HG02943 (cell line): ENCODE data around the gene FECH.

Source experiments
- ATAC-seq: cut with Tn5 transposase; IDR thresholded peaks from one replicate; pipeline ENCODE4 v1.9.1; 2021; ENCODE audit warnings: mild to moderate bottlenecking, low read depth, moderate library complexity; ENCODE audit not compliant: unreplicated experiment

FECH gene

DNA sequence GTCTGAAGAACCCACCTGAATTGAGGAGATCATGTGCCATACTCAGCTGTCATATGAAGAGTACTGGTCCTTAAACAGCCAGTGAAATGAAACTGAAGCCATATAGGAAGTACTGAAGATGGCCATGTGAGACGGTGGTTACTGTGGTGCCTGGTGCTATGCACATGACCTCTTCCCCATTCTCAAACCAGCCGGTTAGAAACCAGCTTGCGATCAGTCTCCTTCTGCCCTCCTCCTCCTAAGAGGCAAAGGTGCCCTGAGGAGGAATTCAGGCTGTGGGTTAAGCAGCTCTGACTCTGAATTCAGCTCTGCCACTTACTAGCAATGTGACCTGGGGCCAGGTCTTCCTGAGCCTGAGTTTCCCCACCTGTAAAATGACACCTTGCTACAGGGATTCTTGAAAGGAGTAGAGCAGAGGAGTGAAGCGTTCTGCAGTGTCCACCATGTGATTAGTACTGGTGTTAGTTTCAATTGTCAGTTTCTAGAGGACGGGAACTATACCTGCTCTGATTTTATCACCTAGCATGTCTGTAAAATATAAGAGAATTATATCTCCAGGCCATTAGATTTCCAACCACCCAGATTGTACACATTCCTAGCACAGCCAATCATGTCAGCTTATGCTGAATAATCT, 5.1 kb downstream of the FECH start:
- ATAC-seq: peak; percentile 93

DNA sequence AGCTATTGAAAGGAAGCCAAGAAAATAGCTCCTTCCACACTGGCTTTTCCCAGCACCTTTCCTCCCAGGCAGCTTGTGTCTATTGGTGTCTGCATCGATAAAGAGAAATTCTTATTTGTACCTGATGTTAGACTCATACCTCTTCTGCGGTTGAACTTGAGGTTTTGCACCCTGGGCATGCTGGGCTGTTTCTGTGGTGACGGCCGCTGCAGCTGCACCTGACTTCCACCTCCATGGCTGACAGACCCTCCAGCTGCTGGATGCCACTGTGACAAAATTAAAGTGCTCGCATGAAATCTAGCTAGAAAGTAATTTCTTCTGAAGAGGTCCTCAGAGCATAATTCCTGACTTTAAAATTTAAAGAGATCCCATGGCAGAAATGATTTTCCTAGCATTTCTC, 6.6 kb downstream of the FECH start:
- no peak for ATAC-seq

DNA sequence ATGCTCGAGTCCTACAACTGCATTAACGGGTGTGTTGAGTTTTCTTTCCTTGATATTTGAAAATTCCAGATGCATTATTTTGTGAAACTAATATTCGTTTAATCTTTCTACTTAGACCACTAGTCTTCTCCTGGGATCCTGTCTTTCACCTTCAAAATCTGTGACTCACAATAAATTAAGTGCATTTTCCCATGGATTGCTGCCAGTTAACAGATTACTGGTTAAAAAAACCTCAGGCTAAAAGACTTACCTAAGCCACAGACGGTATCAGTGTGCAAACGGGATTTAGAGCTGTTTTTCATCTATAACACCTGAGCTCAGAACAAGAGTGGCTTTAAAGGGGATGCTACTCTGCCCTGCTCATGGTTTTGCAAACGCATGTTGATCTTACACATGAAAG, 10.2 kb downstream of the FECH start:
- no peak for ATAC-seq

DNA sequence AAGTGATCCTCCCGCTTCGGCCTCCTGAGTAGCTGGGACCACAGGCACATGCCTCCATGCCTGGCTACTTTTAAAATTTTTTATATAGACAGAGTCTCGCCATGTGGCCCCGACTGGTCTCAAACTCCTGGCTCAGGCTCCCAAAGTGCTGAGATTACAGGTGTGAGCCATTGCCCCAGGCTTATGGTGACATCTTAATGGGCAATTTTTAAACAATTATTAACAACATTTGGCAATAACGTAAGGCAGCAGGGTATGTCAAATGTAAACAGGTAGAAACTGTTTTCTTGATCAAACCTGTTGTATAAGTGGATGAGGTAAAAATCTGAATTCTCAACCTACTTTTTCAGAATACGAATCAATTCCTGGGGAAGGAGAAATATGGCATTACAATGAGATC, 11.0 kb downstream of the FECH start:
- ATAC-seq: no peak

DNA sequence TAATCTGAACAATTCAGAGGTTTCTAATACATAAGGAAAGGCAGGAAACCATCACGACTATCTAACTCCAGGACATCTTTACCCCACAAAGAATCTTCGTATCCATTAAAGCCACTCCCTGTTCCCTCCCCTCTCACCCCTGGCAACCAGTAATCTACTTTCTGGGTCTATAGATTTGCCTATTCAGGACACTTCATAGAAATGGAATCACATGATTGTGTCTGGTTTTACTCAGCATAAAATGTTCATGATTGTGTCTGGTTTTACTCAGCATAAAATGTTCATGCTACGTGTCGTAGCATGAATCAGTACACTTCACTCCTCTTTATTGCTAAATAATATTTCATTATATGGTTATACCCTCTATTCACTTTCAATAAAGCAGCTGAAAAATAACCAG, 11.6 kb downstream of the FECH start:
- no peak for ATAC-seq

DNA sequence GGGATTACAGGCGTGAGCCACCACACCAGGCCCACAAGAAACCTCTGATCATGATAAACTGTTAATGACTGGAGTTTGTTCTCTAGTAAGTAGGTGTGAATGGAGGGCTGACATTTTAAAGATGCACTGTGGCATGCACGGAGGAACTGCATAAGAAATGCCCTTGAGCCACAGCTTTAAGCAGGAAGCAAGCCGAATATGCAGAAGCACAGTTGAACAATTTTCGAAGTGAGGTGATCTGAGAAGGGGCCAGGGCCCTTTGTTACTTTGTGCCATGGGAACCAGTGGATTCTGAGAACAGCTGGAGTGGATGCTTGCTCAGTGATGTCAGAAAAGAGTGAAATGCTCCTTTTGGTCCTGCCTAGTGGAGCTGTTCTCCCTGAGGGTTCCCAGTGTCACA, 16.3 kb downstream of the FECH start:
- no peak for ATAC-seq

DNA sequence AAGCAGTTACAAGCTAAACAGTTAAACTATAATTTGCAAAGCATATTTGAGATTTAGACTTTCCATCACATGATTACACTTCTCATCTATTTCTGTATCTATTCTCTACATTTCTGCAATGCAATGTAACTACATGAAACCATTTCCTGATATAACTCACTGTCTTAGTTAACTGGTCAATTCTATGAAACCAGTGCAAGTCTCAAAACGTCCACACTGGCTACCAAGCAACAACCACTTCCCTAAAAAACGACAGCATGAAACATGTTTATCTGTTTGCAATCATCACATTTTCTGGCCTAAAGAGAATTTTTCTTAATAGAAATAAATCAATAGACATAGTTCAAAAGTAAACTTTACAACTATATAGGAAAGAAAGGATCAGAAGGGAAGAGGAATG, 17.4 kb downstream of the FECH start:
- no peak for ATAC-seq

DNA sequence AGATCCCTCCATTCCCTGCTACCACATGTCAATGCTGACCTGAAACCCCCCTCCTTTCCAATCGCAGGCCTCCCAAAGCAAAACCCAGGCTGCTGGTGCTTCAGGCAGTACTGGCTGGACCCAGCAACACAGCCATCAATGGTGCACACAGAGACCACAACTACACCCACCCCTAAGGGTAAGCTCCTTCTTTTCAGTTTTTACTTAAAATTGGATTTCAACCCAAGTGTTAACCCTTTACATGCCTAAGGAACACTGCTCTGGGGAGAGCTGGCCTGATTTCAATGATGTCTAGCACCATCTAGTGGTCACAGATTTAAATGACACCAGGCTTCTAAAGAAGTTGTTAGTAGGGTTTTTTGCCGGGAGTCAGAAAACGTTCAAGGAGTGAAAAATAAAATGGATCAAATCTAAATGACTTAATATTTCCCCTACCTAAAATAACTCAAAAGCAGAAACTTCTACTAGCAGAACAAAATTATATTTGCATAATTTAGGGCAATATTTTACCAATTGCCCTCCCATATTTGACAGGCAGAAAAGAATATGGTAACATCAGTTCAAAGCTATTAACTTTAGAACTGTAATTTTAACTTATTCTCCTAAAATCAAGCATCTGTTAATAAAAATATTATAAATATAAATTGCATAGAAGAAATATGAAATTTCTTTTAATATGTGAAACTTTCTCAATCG, 24.6 kb downstream of the FECH start:
- ATAC-seq: no peak

DNA sequence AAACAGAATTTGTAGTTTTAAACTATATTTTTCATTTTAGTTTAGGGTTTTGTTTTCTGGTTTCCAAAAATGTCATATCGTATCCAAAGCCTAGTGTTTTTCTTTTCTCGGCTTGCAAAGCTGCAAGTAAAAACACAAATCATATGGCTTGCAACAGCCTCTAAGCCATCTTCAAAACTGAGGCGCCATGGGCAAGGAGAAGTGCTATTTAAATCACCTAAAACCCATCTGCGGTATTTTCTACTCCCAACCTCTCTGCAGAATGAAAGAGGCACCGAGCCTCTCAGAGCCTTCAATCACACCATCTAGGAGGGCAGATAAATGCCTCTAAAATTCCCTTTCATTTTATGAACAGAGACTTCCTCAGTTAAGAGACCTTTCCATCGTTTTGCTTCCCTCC, 25.2 kb downstream of the FECH start:
- ATAC-seq: no peak

DNA sequence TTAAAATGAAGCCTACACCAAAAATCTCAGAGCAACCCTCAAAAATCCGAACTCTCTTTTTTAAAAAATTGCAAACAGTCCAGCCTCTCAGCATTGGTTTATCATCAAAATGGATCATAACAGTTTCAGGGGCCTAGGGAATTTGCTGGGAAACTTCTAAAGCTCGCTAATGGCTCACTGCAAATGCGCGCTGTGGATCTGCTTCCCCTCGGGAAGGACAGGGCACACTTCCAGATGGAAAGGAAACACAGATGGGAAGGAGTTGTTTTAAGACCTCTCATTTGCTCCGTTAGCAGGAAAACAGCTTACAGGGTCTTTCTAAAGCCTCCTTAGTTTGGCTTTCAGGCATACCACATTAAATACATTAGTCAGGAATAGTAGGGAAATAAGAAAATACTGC, 27.2 kb downstream of the FECH start:
- ATAC-seq: no peak

DNA sequence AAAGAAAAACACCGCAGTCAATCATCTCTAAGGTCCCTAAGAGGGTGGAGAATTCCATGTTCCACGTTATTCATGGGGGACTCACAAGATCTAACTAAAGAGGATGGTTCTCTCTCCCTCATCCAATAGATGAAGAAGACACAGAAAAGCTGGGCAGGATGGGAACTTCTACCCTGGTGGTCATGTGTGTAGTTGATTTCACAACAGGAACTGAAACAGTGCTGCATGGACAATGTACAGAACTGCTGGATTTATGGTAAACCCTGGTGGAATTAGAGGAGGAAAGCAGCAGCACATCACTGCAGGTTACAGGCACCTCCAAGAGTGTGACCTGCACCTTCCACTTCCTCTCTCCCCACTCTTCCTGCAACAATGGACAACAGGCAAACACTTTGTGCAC, 31.4 kb downstream of the FECH start:
- ATAC-seq: no peak

DNA sequence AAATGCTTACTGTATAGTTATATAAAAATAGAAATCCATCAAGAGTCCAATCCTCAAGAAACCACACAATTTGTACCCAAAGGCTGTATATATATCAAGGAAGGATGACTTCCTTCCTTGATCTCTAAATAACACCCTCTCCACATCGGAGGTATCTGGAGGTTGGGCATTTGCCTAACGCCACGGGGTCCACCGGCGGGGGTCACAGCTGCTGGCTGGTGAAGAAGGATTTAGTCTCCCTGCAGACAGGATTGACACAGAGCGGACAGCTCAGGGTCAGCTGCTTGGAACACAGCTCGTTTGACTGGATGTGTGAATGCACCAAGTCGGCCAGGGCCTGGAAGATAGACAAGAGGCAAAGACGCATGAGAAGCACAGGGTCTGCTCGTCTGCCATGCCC, 36.0 kb downstream of the FECH start:
- ATAC-seq: no peak

DNA sequence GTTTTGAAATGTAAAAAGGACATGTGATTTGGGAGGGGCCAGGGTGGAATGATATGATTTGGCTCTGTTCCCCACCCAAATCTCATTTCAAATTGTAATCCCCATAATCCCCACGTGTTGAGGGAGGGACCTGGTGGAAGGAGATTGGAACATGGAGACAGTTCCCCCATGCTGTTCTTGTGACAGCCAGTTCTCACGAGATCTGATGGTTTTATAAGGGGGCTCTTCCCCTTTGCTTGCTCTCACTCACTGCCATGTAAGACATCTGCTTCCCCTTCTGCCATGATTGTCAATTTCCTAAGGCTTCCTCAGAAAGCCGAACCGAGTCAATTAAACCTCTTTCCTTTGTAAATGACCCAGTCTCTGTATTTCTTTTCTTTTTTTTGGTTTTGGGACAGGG, 39.2 kb downstream of the FECH start:
- ATAC-seq: no peak

DNA sequence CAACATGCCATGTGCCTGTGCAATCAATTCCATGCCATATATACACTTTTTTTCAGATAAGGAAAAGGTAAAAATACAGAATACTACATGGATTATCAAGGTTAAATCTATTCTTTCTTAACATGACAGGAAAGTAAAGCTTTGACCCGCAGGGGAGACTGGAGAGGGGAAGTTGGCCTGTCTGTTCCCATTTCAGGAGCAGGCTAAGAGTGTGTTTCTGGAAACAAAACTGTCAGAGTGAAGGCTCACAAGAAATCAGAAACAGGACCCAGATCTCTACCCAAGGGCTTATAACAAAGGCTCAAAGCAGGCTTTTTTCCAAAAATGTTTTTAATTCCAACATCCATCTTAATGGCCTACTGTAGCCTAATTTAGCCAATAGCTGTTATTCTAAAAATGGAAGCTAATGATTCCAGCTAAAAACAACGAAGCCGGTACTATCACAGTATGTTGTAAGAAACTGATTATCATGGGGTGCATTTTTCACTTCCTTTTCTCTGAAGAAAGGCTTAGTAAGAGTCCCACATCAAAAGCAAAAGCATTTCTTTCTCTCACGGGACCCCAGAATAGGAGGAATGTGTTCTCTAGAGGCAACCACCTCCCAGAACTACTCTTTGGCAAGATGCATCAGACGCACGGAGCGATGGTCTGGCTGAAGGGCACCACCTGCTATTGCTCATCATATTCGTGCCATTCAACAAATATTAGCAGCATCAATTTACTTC, 41.4 kb downstream of the FECH start:
- peak; percentile 74 for ATAC-seq

DNA sequence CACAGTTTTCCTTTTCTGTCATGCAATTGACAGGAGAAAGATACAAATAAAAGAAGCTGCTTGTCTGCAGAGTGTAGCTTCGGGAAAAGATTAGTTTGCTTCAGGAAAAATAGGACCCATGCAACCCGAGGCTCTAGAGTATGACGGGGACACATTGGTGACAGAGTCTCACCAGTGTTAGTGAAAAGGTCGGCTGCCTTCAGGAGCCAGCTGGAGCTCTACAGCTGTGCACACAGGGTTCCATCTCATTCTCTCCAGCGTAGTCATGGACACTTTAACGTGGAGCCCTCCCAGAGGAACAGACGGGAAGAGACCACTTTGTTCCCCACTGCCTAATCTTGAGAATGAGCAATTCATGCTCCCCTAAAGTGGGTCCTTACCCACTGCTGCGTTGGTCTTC, 42.9 kb downstream of the FECH start:
- ATAC-seq: no peak

DNA sequence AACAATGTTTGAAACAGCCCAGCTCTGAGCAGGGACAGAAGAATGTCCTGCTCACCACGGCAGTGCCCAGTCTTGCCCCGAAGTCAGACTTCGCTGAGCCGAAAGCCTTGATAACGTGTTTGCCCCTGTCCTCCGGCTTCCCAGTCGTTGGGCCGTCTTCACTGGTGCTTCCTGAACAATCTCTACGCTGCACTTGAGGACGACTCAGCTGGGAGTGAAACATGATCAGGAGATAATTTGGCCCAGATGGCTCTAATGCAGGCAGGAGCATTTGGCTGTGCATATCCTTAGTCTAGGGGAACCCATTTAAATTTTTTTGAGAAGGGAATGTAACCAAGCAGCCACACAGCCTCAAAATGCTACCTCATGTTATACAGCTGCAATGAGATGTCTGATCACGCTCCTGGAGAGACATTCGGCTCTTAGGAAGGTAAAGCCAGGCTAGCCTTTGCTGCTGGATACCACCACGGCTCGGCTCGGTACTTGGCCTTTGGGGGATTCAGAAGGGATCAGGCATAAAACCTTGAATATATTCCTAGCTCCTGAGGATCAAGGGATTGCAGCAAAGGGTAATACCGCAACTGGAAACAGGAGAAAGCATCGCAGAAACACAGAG, 43.6 kb downstream of the FECH start:
- no peak for ATAC-seq

DNA sequence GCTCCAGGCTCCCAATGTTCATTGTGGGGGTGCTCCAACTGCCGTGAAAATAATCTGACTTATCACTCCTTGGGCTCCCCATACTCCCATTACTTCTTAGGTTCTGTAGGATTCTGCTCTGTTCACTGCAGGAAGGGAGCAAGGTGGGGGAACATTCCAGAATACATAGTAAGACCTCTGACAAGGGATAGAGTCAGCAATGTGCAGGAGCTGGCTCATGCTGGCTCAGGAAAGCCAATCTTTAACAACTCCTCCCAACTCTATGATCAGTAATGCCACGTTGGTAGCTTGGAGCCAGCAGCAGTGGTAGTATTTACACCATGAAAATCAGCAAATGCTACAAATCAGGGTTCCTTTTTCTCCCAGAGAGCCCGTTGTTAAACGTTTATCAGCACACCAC, 44.4 kb downstream of the FECH start:
- no peak for ATAC-seq

DNA sequence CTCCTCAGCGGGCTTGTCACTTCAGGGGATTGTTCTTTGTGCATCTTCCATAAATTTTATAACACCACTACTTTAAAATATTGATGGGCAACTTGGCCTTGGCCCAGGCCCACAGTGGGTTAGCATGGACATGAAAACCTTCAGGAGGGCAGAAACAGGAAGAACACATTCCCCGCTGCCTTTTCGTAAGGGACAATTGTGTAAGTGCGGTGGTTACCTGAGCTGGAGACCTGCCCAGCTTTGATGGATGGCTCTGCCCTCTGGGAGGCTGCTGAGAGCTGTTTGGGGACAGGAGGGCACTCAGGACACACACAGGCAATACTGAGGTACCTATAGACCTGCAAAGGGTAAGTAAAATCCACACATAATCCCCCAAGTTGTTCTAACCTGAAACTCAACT, 46.8 kb downstream of the FECH start:
- no peak for ATAC-seq

DNA sequence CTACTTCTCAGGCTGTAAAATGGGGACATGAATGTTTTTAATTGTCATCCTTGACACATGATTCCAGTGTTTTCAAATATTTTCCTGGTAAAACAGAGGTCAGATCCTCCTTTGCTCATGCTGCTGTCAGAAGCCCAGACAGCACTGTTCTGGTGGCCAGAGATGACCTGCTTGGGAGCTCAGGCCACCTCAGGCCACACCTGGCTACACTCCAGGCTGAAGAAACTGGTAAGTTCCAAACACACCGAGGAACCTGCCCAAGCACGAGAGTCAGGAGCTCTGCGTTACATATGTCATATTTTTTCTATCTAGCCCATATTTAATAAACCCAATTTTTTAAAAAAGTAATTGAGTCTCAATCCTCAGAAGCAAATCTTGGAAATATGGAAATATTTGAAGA, 47.9 kb downstream of the FECH start:
- no peak for ATAC-seq

DNA sequence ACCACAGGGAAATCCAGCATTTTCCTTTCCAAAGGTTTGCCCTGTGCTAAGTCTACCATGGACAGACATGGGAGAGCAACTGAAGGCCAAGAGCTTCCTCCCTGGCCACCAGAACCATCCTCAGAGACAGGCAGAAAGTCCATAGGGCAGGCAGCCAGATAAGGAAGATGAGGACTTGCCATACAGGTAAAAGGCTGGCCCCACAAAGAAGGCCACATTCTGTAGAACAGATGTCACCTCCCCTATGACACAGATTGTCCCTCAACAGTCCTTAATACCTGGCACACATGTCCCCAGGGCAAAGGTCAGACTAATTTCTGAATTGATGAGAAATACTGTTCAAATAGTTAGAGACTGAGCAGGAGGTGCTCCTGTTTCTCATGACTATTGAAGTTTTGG, 52.0 kb downstream of the FECH start:
- ATAC-seq: no peak

DNA sequence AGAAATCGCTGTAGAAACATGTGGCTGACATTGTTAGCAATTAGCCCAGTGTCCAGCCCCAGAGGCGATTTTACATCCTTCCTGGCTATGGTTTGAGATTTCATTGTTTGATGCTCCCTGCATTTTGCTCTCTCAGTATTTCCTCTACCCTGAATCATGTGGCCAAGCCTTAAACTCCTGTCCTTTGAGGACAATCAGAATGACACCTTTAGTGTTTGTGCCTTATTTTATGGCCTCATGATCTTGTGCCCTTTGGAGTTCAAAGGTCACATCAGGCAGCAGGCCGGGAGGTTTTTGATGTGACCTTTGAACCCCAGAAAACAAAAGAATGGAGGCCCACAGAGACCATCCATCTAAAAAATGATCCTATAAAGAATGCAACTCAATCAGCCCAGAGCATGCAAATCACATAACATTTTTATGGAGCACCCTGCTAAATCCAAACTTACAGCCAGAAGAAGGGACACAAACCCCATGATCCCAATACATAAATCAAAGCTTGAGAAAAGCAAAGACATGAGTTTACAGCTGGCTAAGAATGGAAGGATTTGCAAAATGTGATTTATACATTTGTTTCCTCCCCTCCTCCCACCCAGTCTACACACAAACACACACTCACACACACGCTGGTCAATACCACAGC, 52.5 kb downstream of the FECH start:
- no peak for ATAC-seq
